Smooth muscle cell (in vitro differentiated cells): ENCODE data around the gene G6PC2. TPM values are rescaled to one million over a fixed set of nuclear protein-coding genes. Genes with fewer than 3 reads are reported as not detected.

Experiments used
- DNase-seq: peaks from one replicate; lab custom pipeline; 2025; ENCODE audit not compliant: unreplicated experiment; lab: John Stamatoyannopoulos, UW
- H2AFZ ChIP-seq: fragments of 200-600 bp; sonication (generic); 2 replicates; pipeline ENCODE4 v1.6.0; 2016; ENCODE audit warnings: antibody characterized with exemption, low read depth, mild to moderate bottlenecking
- H3F3A ChIP-seq: fragments of 200-600 bp; sonication (generic); 2 replicates; pipeline ENCODE4 v1.6.0; 2017; ENCODE audit warnings: antibody characterized with exemption, low read depth
- H3K27ac ChIP-seq: fragments of 200-600 bp; sonication (generic); 2 replicates; pipeline ENCODE4 v1.5.1; 2016; ENCODE audit warnings: low read depth, mild to moderate bottlenecking
- H3K27me3 ChIP-seq: fragments of 200-600 bp; sonication (generic); 2 replicates; pipeline ENCODE4 v1.6.1; 2016; ENCODE audit warnings: low read depth, mild to moderate bottlenecking
- H3K36me3 ChIP-seq: fragments of 200-600 bp; sonication (generic); 2 replicates; pipeline ENCODE4 v1.5.1; 2016; ENCODE audit warnings: low read depth
- H3K4me1 ChIP-seq: fragments of 200-600 bp; sonication (generic); 2 replicates; pipeline ENCODE4 v1.5.1; 2016; ENCODE audit warnings: low read depth
- H3K4me2 ChIP-seq: fragments of 200-600 bp; sonication (generic); 2 replicates; pipeline ENCODE4 v1.6.0; 2016; ENCODE audit warnings: mild to moderate bottlenecking
- H3K4me3 ChIP-seq: fragments of 200-600 bp; sonication (generic); 2 replicates; pipeline ENCODE4 v1.5.1; 2016; ENCODE audit warnings: mild to moderate bottlenecking
- H3K79me2 ChIP-seq: fragments of 200-600 bp; sonication (generic); 2 replicates; pipeline ENCODE4 v1.6.0; 2016; ENCODE audit warnings: low read depth, mild to moderate bottlenecking
- H3K9ac ChIP-seq: fragments of 200-600 bp; sonication (generic); 2 replicates; pipeline ENCODE4 v1.6.0; 2016; ENCODE audit warnings: low read depth
- H3K9me3 ChIP-seq: fragments of 200-600 bp; sonication (generic); replicated peaks from 2 replicates; pipeline ENCODE4 v1.5.1; 2016; ENCODE audit warnings: low read depth
- H4K20me1 ChIP-seq: fragments of 200-600 bp; sonication (generic); 2 replicates; pipeline ENCODE4 v1.6.0; 2016; ENCODE audit warnings: low read depth
- WGBS: methylation state at CpG from one replicate; pipeline ENCODE4 v1.1.7; 2016; ENCODE audit warnings: low lambda C conversion rate; 5-methylcytosine and 5-hydroxymethylcytosine counted together
- polyA plus RNA-seq: library from polyadenylated mRNA; unstranded; fragments of >200 nt; fragmentation: Nextera tagmentation; extraction: Ambion mirVana; gene quantifications from 2 replicates; pipeline ENCODE4 v1.2.1, GENCODE V29; 2016
- total RNA-seq: library from RNA; depleted of rRNA; stranded (reverse); fragments of >200 nt; gene quantifications from 2 replicates; pipeline ENCODE4 v1.2.3, GENCODE V29; 2014
- TF ChIP-seq, protein P1 (sequence below): fragments of 200-600 bp; sonication (generic); IDR thresholded peaks from 2 replicates; pipeline ENCODE4 v1.5.1; 2017; ENCODE audit warnings: borderline replicate concordance, mild to moderate bottlenecking, antibody characterized with exemption; ENCODE audit not compliant: insufficient read depth, poor library complexity, severe bottlenecking

G6PC2 gene
- total and polyA plus RNA-seq, 2 experiments from 2014 or later: not detected

DNA sequence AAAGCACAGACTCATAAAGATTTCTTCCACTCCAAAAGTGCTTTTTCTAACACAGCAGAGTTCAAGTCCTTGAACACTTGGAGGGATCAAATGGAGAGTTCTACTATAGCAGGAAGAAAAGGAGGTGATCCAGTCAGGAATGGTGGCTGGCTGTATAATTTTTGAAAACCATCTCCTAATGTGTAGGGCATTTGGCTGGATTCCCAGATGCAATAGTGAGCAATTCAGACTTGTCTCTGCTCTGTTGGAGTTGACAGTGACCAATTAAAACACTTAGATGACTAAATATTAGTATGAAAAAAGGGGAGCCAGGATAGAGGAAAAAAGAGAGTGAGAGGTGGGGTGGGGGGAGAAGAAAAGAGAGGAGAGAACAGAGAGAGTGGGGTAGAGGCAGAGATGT is 5.3 kb upstream of the G6PC2 start:
- no peaks in the 10 kb centered on the region for H3K27me3 ChIP-seq
- H3K27ac ChIP-seq: no peak overlapping the region
- no peaks in the 10 kb centered on the region for H4K20me1 ChIP-seq
- H3K4me1 ChIP-seq: no peaks in the 10 kb centered on the region
- H3K36me3 ChIP-seq: no peaks in the 10 kb centered on the region
- H2AFZ ChIP-seq: no peak overlapping the region
- no peak overlapping the region for H3K4me2 ChIP-seq
- H3K79me2 ChIP-seq: no peaks in the 10 kb centered on the region
- TF ChIP-seq, protein P1, sequence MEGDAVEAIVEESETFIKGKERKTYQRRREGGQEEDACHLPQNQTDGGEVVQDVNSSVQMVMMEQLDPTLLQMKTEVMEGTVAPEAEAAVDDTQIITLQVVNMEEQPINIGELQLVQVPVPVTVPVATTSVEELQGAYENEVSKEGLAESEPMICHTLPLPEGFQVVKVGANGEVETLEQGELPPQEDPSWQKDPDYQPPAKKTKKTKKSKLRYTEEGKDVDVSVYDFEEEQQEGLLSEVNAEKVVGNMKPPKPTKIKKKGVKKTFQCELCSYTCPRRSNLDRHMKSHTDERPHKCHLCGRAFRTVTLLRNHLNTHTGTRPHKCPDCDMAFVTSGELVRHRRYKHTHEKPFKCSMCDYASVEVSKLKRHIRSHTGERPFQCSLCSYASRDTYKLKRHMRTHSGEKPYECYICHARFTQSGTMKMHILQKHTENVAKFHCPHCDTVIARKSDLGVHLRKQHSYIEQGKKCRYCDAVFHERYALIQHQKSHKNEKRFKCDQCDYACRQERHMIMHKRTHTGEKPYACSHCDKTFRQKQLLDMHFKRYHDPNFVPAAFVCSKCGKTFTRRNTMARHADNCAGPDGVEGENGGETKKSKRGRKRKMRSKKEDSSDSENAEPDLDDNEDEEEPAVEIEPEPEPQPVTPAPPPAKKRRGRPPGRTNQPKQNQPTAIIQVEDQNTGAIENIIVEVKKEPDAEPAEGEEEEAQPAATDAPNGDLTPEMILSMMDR: no peak
- H3K4me3 ChIP-seq: no peak overlapping the region
- DNase-seq: no peak
- H3K9ac ChIP-seq: no peak overlapping the region
- no peaks in the 10 kb centered on the region for H3K9me3 ChIP-seq
- H3F3A ChIP-seq: no peaks in the 10 kb centered on the region

- 66% methylated on average over 4 of the region's 4 CpGs for WGBS
- no peaks in the 10 kb centered on the region for H3K9me3 ChIP-seq
- no peak overlapping the region for H2AFZ ChIP-seq
- H3K9ac ChIP-seq: no peak overlapping the region
- H3K27ac ChIP-seq: no peak overlapping the region
- no peaks in the 10 kb centered on the region for H3K4me1 ChIP-seq
- H3F3A ChIP-seq: no peaks in the 10 kb centered on the region
- no peak overlapping the region for H3K4me2 ChIP-seq
- no peak for DNase-seq
- TF ChIP-seq, protein P1: no peak
- H3K79me2 ChIP-seq: no peaks in the 10 kb centered on the region
- H3K4me3 ChIP-seq: no peak overlapping the region
- no peaks in the 10 kb centered on the region for H3K36me3 ChIP-seq
- no peaks in the 10 kb centered on the region for H3K27me3 ChIP-seq
- H4K20me1 ChIP-seq: no peaks in the 10 kb centered on the region
Observed at GRCh38 chr2:168896783-168897182, 4.3 kb upstream of the G6PC2 start.

GRCh38 chr2:168897449-168897848 is 3.6 kb upstream of the G6PC2 start:
- DNase-seq: no peak
- H3K27me3 ChIP-seq: no peaks in the 10 kb centered on the region
- H3K36me3 ChIP-seq: no peaks in the 10 kb centered on the region
- no peaks in the 10 kb centered on the region for H3F3A ChIP-seq
- H3K9me3 ChIP-seq: no peaks in the 10 kb centered on the region
- H3K4me2 ChIP-seq: no peak overlapping the region
- H3K9ac ChIP-seq: no peak overlapping the region
- no peak overlapping the region for H3K4me3 ChIP-seq
- no peak overlapping the region for H3K27ac ChIP-seq
- 68% methylated on average over 1 of the region's 1 CpG for WGBS
- H2AFZ ChIP-seq: no peak overlapping the region
- no peaks in the 10 kb centered on the region for H4K20me1 ChIP-seq
- TF ChIP-seq, protein P1: no peak
- H3K79me2 ChIP-seq: no peaks in the 10 kb centered on the region
- H3K4me1 ChIP-seq: no peaks in the 10 kb centered on the region

- Histone ChIP-seq H3K27ac (no peak overlapping the region), H2AFZ (no peak overlapping the region), H3K4me1 (no peaks in the 10 kb centered on the region), H3K36me3 (no peaks in the 10 kb centered on the region), H3K9me3 (no peaks in the 10 kb centered on the region), H3K4me2 (no peak overlapping the region), H3K79me2 (no peaks in the 10 kb centered on the region), H3K9ac (no peak overlapping the region), H4K20me1 (no peaks in the 10 kb centered on the region), H3K4me3 (no peak overlapping the region), H3K27me3 (no peaks in the 10 kb centered on the region), H3F3A (no peaks in the 10 kb centered on the region)
- no peak for DNase-seq
- TF ChIP-seq, protein P1: no peak
- WGBS: 96% methylated on average over 2 of the region's 2 CpGs
Observed at GRCh38 chr2:168903888-168904287, 2.8 kb downstream of the G6PC2 start.
